Fibroblast of peridontal ligament (primary cell): ENCODE data around the gene MLST8.
"Not testable (repeated sequence)": the region's sequence is repeated elsewhere in the genome, so short reads cannot be mapped to it uniquely, and the experiment has no call there.

ENCODE experiments used
- DNase-seq: peaks from one replicate; pipeline ENCODE4 v3.0.0-alpha.2; 2010; ENCODE audit errors: extremely low read depth

MLST8 gene

GRCh38 chr16:2231016-2231931, 26.0 kb downstream of the MLST8 start:
- DNase-seq, result no peak

DNA sequence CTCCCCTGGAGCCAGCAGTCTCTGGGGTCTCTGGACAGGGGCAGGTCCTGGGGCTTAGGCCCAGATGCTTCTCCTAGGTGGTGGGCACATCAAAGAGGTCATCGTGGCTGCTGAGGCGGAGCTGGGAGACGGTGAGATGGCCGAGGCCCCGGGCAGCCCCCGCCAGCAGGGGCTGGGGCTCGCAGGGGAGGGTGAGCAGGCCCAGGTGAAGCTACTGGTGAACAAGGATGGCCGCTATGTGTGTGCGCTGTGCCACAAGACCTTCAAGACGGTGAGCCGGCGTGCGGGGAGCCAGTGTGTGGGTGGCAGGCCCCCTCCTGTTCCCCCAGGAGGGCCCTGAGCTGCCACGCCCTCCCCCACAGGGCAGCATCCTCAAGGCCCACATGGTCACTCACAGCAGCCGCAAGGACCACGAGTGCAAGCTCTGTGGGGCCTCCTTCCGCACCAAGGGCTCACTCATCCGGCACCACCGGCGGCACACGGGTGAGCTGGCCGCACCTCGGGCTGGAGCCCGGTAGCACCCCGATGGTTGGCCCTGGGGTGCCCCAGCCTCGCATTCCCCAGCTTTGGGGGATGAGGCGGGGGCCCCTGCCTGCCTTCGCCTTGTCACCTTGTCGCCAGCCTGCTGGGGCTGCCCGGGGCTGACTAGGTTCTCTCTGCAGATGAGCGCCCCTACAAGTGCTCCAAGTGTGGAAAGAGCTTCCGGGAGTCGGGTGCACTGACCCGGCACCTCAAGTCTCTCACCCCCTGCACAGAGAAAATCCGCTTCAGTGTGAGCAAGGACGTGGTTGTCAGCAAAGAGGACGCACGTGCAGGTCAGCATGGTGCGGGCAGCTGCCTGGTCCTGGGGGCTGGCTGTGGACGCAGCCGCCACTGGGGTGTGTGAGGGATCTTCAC, 27.1 kb downstream of the MLST8 start:
- DNase-seq, result no peak

- no peak for DNase-seq
These were observed 28.0 kb downstream of the MLST8 start for GRCh38 chr16:2233046-2233775.

- no peak for DNase-seq
These were observed 28.9 kb downstream of the MLST8 start for GRCh38 chr16:2233872-2234812.

DNA sequence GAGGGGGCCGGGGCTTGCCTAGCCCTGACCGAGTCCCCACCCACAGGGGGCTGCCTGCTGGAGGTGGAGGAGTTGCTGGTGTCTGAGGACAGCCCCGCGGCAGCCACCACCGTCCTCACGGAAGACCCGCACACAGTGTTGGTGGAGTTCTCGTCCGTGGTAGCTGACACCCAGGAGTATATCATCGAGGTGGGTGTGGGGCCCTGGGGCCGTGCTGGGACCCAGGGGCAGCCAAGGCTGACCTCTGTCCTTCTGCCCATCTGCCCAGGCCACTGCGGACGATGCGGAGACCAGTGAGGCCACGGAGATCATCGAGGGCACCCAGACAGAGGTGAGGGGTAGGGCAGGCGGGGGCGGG, 29.5 kb downstream of the MLST8 start:
- DNase-seq, result no peak

GRCh38 chr16:2235234-2235651, 30.0 kb downstream of the MLST8 start:
- no peak for DNase-seq

DNA sequence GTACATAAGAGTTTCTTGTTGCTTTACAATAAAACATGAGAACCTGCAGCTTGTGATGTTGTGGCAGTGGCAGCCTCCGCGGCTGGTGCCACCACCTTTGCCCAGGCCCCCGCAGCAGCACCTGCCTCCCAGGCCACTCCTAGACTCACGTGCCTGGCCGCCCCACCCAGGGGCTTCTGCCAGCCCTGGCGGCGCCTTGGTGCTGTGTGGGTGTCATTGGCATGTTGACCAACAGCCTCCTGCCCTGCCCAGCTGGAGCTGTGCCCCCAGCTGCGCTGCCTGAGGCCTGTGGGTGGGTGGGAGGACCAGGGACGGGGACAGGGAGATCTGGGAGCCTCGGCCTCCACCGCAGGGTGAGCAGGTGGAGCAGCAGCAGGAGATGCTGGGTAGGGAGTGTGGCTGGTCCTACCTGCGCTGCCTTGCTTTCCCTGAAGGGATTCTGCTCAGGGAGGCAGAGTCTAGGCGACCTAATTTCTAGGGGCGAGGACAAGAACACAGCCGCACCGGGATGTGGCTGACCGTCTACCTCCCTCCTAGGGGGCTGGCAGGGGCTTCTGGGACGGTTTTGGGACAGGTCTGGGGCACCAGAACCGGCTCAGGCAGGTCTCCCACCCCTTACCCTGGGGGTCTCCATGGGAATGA, 30.6 kb downstream of the MLST8 start:
- DNase-seq, result no peak

GRCh38 chr16:2236337-2237101, 31.3 kb downstream of the MLST8 start, which contains the start of gene DNASE1L2:
Gene DNASE1L2, plus strand, starts transcription at chr16:2236444. Its CDS starts 373 bp downstream, at chr16:2236817.
- no peak for DNase-seq

- no peak for DNase-seq
These were observed 31.8 kb downstream of the MLST8 start for GRCh38 chr16:2237102-2237482.

DNA sequence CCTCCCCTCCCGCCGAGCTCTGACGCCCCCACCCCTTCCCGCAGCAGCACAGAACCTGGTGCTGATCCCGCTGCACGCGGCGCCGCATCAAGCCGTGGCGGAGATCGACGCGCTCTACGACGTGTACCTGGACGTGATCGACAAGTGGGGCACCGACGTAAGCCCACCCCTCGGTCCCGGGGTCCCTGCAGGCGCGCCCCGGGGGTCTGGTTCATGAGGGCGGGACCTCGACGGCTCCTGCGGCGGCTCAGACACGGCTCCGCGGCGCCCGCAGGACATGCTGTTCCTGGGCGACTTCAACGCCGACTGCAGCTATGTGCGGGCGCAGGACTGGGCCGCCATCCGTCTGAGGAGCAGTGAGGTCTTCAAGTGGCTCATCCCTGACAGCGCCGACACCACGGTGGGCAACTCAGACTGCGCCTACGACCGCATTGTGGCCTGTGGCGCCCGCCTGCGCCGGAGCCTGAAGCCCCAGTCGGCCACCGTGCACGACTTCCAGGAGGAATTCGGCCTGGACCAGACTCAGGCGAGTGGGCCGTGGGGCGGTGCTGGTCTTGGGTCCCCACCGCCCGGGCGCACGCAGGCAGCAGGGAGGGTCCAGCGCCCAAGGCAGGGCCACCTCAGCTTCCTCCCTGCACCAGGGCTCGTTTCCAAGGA, 32.4 kb downstream of the MLST8 start:
- DNase-seq, result no peak

DNA sequence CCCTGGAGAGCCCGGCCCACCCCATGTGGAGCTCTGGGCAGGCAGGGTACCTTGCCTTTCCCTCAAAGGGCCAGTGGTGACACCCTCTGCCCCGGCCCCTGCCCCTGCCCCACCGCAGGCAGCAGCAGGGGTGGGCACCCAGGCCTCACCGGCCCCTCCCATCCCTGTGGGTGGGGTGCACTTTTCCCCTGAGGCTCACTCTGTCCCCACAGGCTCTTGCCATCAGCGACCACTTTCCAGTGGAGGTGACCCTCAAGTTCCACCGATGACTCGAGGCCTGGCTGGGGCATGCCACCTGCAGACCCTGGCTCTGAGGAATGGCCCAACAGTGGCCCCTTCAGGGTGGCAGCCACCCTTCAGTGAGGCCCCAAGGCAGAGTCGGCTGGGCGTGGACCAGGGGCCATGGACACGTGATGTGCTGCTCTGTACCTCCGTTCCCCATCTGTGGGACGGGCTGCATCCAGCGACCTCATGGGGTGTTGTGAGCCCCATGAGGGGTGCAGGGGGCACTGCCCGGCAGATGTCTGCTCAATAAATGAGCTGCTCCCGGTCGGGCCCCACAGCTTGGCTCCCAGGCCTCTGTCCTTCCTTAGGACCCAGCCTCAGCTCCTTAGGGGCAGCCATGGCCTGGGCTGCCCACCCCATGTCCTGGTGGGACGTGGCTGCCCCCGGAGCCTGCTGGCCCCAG, 33.0 kb downstream of the MLST8 start:
- no peak for DNase-seq

GRCh38 chr16:2238838-2239675, 33.8 kb downstream of the MLST8 start:
- DNase-seq, result peak; percentile 9

- DNase-seq, result not testable (repeated sequence)
These were observed 35.1 kb downstream of the MLST8 start for GRCh38 chr16:2240331-2240730.

GRCh38 chr16:2242598-2242997, 37.3 kb downstream of the MLST8 start:
- no peak for DNase-seq

DNA sequence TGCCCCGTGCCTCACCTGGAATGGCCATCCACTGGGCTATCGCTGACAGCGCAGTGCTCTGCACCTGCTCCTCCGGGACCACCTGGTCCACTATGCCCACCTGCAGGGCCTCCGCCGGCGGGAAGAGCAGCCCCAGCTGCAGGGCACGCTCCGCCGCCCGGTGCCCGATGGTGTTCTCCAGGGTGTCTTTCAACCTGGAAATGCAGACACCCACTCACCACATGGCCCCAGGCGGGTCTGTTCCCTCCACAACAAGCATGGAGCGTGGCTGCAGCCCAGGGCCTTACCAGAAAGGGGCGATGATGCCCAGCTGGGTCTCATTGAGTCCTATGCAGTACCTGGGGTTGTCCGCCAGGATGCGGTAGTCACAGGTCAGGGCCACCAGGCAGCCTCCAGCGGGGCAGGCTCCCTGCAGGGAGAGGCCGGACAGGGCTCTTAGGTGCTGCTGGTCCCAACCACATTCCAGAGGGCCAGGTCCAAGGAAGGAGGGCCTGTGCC, 37.8 kb downstream of the MLST8 start:
- DNase-seq, result no peak

- DNase-seq, result no peak
These were observed 38.5 kb downstream of the MLST8 start for GRCh38 chr16:2243781-2244180.

- DNase-seq, result no peak
These were observed 39.0 kb downstream of the MLST8 start for GRCh38 chr16:2244301-2244700.
